Measurements from ENCODE around the gene SMG6. TPM values are rescaled to one million over a fixed set of nuclear protein-coding genes. Genes with fewer than 3 reads are reported as not detected.

SMG6 gene
- total RNA-seq, 1 donor from 2014 or later = 39.7 TPM

DNA sequence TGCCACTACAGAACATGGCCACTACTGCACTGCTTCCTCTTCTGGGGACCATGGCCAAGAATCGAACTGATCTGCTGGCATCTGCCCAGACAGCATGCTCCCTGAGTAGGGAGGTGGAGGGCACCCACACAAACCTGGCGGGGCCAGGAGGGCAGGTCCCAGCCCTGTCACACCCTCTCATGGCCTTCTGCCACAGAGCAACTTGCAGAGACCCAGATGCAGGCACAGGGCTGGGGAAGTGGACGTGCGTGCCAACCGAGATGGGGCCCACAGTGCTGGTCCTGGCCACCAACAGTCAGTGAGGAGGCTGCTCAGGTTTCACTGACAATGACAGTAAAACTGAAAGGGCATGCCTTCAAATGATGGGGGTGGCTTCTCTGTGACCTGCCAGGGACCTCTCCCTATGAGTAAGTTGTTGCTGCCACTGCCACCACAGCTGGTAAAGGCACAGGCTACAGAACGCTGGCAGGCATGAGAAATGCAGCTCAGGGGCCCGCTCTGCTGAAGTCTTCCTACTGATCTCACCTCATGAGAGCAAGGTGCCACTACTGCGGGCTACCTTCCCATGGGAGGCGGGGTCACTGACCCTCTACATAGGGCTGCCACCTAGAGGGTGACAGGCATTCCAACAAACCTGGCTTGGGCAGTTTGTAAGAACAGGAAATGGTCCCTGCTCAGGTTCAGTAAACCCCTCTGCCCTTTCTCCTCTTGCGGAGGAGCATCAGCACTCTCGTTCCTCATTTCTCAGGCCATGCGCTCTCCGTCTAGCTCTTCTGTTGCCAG lies 233.2 kb downstream of the SMG6 start:
- no peak overlapping the region for H3K4me3 ChIP-seq (ENCODE audit: insufficient read depth, low read depth, low read length)
- H3K27ac ChIP-seq (ENCODE audit: low read depth, low read length) = peak overlapping the region; percentile 99
- H3K9ac ChIP-seq (ENCODE audit: low read length) = peak overlapping the region; percentile 68
- DNase-seq (ENCODE audit: low read depth) = no peak
- H3K9me3 ChIP-seq (ENCODE audit: insufficient read depth, low read depth, low read length) = no peaks in the 10 kb centered on the region
- Mint-ChIP-seq H3K27me3 (ENCODE audit: low read depth, unreplicated experiment) (no peaks in the 10 kb centered on the region), H3K27ac (ENCODE audit: unreplicated experiment) (peak overlapping the region; percentile 75), H3K4me1 (ENCODE audit: low read depth, unreplicated experiment) (peaks cover 54% of the 10 kb centered on the region), H3K9me3 (ENCODE audit: unreplicated experiment) (no peaks in the 10 kb centered on the region), H3K4me3 (ENCODE audit: unreplicated experiment) (no peak overlapping the region), H3K36me3 (ENCODE audit: low read depth, unreplicated experiment) (peaks cover 32% of the 10 kb centered on the region)
- H3K4me1 ChIP-seq (ENCODE audit: insufficient read depth, low read length) = peaks cover 67% of the 10 kb centered on the region
- H3K27me3 ChIP-seq (ENCODE audit: insufficient read depth, low read length) = no peaks in the 10 kb centered on the region
- TF ChIP-seq EZH2 (IDR thresholded peaks at IDR 0.05; ENCODE audit: insufficient read depth, low read length) = no peak
- TF ChIP-seq, protein P1, sequence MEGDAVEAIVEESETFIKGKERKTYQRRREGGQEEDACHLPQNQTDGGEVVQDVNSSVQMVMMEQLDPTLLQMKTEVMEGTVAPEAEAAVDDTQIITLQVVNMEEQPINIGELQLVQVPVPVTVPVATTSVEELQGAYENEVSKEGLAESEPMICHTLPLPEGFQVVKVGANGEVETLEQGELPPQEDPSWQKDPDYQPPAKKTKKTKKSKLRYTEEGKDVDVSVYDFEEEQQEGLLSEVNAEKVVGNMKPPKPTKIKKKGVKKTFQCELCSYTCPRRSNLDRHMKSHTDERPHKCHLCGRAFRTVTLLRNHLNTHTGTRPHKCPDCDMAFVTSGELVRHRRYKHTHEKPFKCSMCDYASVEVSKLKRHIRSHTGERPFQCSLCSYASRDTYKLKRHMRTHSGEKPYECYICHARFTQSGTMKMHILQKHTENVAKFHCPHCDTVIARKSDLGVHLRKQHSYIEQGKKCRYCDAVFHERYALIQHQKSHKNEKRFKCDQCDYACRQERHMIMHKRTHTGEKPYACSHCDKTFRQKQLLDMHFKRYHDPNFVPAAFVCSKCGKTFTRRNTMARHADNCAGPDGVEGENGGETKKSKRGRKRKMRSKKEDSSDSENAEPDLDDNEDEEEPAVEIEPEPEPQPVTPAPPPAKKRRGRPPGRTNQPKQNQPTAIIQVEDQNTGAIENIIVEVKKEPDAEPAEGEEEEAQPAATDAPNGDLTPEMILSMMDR (IDR thresholded peaks at IDR 0.05; ENCODE audit: insufficient read depth, low read depth, low read length) = no peak
- no peak overlapping the region for H3K4me2 ChIP-seq (ENCODE audit: low read length)
- no peak overlapping the region for H2AFZ ChIP-seq (ENCODE audit: low read depth, low read length)
- FAIRE-seq = no peak
- H3K79me2 ChIP-seq (ENCODE audit: insufficient read depth, low read length) = peaks cover 11% of the 10 kb centered on the region
- H3K36me3 ChIP-seq (ENCODE audit: insufficient read depth, low read length) = no peaks in the 10 kb centered on the region
- no peaks in the 10 kb centered on the region for H4K20me1 ChIP-seq (ENCODE audit: insufficient read depth, low read length)

DNA sequence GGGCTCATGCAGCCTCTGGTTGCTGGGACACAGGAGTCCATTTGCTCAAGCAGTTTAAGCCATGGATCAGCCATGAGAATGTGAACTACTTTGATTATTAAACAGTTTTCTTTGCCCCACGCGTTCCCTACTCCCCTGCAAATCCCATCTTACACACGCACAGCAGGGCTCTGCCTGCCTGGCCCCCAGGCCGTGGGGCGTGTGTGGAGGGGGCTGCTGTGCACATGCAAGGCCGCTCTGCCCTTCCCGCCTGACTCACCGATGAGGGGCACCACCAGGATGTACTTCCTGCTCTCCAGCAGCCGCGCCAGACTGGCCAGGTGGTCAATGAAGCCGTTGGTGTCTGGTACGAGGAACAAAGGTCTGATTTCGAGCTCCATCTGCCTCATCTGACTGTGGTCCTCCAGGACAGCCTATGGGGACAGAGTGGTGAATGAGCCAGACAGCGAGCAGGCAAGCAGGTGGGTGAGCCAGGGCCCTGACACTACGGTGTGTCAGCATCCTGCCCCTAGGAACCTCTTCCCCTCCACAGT lies 235.0 kb downstream of the SMG6 start:
- peak; percentile 32 for FAIRE-seq

More for the DNA sequence above, 235.0 kb downstream of the SMG6 start:
- no peak overlapping the region for H3K4me3 Mint-ChIP-seq (ENCODE audit: unreplicated experiment)
- Histone ChIP-seq H3K4me2 (ENCODE audit: low read length) (peak overlapping the region; percentile 52), H3K36me3 (ENCODE audit: insufficient read depth, low read length) (no peaks in the 10 kb centered on the region), H3K9me3 (ENCODE audit: insufficient read depth, low read depth, low read length) (no peaks in the 10 kb centered on the region), H3K27ac (ENCODE audit: low read depth, low read length) (peak overlapping the region; percentile 99), H3K9ac (ENCODE audit: low read length) (peak overlapping the region; percentile 93), H2AFZ (ENCODE audit: low read depth, low read length) (no peak overlapping the region), H3K4me1 (ENCODE audit: insufficient read depth, low read length) (peaks cover 83% of the 10 kb centered on the region), H4K20me1 (ENCODE audit: insufficient read depth, low read length) (no peaks in the 10 kb centered on the region), H3K79me2 (ENCODE audit: insufficient read depth, low read length) (peaks cover 18% of the 10 kb centered on the region), H3K27me3 (ENCODE audit: insufficient read depth, low read length) (no peaks in the 10 kb centered on the region), H3K4me3 (ENCODE audit: insufficient read depth, low read depth, low read length) (no peak overlapping the region)
- H3K9me3 Mint-ChIP-seq (ENCODE audit: unreplicated experiment) = no peaks in the 10 kb centered on the region
- TF ChIP-seq, protein P1 (IDR thresholded peaks at IDR 0.05; ENCODE audit: insufficient read depth, low read depth, low read length) = no peak
- TF ChIP-seq EZH2 (IDR thresholded peaks at IDR 0.05; ENCODE audit: insufficient read depth, low read length) = no peak
- peaks cover 36% of the 10 kb centered on the region for H3K36me3 Mint-ChIP-seq (ENCODE audit: low read depth, unreplicated experiment)
- peak overlapping the region; percentile 88 for H3K27ac Mint-ChIP-seq (ENCODE audit: unreplicated experiment)
- no peaks in the 10 kb centered on the region for H3K27me3 Mint-ChIP-seq (ENCODE audit: low read depth, unreplicated experiment)
- peak; percentile 85 for DNase-seq (ENCODE audit: low read depth)
- H3K4me1 Mint-ChIP-seq (ENCODE audit: low read depth, unreplicated experiment) = peaks cover 63% of the 10 kb centered on the region

All from astrocyte (in vitro differentiated cells and primary cell).